Mucosa of gallbladder (tissue), 1 donor: ENCODE data around the gene PPM1B. TPM values are rescaled to one million over a fixed set of nuclear protein-coding genes. Genes with fewer than 3 reads are reported as not detected.
"Not testable (repeated sequence)": the region's sequence is repeated elsewhere in the genome, so short reads cannot be mapped to it uniquely, and the experiment has no call there.

ENCODE experiments used
- DNase-seq: peaks from one replicate; pipeline ENCODE4 v3.0.0-alpha.2; 2020; ENCODE audit warnings: low spot score
- total RNA-seq: library from RNA; stranded (reverse); gene quantifications from one replicate; pipeline ENCODE4 v1.2.1, GENCODE V29; 2021
- donor health status: DM: no; HTN: no; CAD: no.

PPM1B gene
- total RNA-seq, 1 donor from 2014 or later: 47.2 TPM

- DNase-seq: no peak
These were observed 81.7 kb downstream of the PPM1B start for GRCh38 chr2:44250376-44250775.

GRCh38 chr2:44254023-44254422 lies 85.3 kb downstream of the PPM1B start:
- DNase-seq: no peak

DNA sequence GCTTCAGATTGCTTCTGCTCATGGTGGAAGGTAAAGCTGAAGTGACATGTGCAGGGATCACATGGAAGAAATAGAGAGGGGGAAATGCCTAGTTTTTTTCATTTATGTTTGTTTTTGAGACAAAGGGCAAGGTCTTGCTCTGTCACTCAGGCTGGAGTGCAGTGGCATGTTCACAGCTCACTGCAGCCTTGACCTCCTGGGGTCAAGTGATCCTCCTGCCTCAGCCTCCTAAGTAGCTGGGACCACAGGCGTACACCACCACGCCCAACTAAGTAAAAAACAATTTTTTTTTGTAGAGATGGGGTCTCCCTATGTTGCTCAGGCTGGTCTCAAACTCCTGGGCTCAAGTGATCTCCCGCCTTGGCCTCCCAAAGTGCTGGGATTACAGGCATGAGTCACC lies 87.0 kb downstream of the PPM1B start:
- DNase-seq: not testable (repeated sequence)

GRCh38 chr2:44257802-44258201 lies 89.1 kb downstream of the PPM1B start:
- DNase-seq: not testable (repeated sequence)

DNA sequence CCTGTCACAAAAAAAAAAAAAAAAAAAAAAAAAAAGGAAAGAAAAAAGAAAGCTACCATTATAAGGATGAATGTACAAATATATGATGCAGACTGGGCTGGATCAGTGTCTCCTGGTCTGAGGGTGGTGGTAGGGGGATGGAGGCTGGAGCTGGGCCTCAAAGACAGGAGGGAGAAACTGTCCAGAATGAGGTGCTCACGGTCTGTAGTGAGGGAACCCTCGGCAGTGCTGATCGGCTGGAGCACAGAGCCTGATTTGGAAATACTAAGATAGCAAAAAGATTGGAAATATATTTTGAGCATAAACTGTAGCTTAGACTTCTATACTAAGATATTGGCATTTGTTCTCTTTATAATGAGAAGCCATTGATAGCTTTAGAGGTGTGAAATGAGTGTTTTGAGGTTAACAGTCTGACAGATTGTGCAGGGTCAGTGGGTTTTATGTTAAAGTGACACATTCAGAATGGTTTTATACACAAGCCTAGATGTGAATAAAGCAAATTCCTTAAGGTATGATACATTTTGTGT lies 98.7 kb downstream of the PPM1B start:
- no peak for DNase-seq

DNA sequence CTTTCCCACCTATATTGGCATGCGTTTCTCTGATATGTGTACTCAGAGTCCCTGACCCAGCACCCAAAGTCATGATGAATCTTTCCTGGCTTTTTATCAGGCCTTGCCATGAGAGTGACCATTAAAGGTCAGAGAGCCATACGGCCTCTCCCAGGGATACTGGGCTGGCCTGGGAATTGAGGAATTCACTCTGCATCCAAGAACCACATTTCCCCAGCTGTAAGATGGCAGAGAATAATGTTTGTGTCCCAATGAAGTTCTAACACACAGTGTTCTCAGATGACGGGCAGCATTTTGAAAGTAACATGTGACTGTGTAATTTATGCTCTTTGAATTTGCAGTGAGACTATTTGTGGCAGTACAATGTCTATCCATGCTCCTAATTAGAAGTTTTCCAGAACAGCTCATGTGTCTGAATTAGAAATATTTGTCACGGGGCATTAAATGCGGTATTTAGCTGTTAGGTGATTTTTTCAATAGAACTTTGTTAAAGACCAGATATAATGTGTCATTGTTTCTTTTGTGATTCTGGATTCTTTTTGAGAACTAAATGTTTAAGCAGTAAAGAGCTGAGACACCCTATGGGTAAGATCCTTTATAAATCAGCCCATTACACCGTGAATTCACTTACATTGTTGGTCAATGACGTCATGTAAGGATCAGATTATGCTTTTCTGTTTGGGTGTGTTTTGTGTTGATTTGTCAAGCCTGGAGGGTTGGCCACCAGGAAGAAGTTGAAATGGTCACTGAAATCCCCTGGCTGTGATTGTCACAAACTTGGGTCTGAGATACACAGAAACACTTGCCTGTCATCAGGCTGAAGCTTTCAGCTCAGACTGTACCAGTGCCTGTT lies 99.3 kb downstream of the PPM1B start:
- DNase-seq: no peak

GRCh38 chr2:44269831-44270230 lies 101.2 kb downstream of the PPM1B start:
- DNase-seq: no peak

DNA sequence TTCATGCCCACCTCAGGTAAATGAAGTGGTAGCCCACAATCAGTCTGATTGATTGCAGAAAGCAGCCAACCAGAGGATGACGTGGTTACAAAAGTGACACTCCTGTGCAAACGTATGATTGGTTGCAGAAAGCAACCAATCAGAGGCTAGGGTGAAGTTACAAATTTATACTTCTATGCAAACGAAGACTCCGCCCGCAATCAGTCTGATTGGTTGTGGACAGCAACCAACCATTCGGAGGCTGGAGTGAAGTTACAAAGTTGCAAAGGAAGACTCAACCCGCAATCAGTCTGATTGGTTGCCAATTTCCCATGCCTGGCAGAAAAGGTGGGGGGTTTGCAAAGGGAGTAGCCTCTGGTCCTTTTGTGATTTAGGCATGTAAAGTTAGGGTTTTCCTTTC lies 102.6 kb downstream of the PPM1B start:
- no peak for DNase-seq

GRCh38 chr2:44273076-44273475 lies 104.4 kb downstream of the PPM1B start:
- no peak for DNase-seq

DNA sequence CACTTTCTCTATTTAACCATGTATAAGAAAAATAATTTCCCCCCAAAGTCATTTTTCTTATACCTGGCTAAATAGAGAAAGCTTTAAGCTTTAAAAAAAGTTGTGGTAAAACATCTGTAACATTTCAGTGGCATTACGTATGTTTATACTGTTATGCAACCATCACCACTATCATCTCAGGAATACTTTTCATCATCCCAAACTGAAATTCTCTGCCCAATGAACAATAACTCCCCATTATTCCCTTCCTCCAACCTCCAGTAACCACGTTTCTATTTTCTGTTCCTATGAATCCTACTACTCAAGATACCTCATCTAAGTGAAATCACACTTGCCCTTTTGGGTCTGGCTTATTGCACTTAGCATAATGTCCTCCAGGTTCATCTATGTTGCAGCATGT lies 104.9 kb downstream of the PPM1B start:
- DNase-seq: no peak

DNA sequence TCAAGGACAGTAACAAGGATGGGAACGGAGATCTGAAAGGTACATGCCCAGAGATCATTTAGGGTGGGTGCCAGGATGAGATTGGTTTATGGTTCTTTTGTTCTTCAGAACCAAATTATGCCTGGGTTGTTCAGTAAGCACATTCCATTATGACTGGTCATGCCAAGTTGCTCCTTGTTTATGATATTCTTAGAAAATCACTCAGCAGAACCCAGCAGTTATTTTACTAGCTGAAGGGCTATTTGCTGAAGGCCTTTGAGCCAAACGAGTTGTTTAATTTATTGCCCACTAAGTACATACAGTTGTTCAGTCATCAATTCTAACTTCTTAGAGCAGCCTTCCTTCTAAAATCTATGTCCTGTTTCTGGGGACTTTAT lies 107.2 kb downstream of the PPM1B start:
- no peak for DNase-seq

GRCh38 chr2:44277541-44277940 lies 108.9 kb downstream of the PPM1B start:
- DNase-seq: no peak

DNA sequence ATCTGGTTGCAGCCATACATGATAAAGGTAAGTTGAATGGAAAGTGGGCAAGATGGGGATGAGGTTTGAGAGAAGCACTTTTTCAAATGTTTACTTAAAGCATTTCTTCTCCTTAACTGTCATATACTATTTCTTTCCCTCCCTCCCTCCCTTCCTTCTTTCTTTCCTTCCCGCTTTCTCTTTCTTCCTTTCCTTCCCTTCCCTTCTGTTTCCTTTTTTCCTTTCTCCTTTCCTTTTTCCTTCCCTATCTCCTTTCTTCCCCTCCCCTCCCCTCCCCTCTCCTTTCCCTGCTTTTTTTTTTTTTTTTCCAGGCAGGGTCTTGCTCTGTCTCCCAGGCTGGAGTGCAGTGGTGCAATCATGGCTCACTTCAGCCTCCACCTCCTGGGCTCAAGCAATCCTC lies 112.2 kb downstream of the PPM1B start:
- DNase-seq: no peak

Other genes starting within 250 kb of the PPM1B start
- gene LRPPRC, start 172.9 kb upstream of the PPM1B start, total RNA-seq: 60.7 TPM
- 279 TPM for gene SLC3A1, start 106.6 kb downstream of the PPM1B start, total RNA-seq
- gene PREPL, start 192.6 kb downstream of the PPM1B start, total RNA-seq: 62.7 TPM
- gene CAMKMT, start 193.1 kb downstream of the PPM1B start, total RNA-seq: 12.1 TPM